ENCODE results near the gene GBP2.

DNA sequence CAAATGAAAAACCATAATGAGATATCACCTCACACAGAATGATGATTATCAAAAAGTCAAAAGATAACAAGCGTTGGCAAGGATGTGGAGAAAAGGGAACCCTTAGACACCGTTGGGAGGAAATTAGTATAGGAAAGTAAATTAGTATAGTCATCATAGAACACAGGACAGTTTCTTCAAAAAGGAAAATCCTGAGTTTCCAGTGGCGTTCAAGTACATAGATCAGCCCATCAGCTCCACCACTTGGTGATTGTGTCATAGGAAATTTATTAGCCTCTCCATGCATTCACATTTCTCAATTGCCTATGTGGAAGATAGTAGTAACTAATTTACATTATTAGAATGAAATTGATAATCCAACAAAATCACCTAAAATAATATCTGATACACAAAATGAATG, 20.8 kb upstream of the GBP2 start:
- TF ChIP-seq POLR2A (IDR thresholded peaks at IDR 0.05; ENCODE audit: low read depth, low read length) (no peak), POLR2AphosphoS5 (IDR thresholded peaks at IDR 0.05; ENCODE audit: low read depth, low read length) (no peak), SPI1 (IDR thresholded peaks at IDR 0.05; ENCODE audit: low read depth, low read length) (no peak), POU2F2 (IDR thresholded peaks at IDR 0.05; ENCODE audit: low read depth, low read length) (no peak), TAF1 (IDR thresholded peaks at IDR 0.05; ENCODE audit: low read depth, low read length) (no peak), PAX5 (IDR thresholded peaks at IDR 0.05; ENCODE audit: insufficient read depth, low read length, severe bottlenecking) (no peak)

Measured in GM12891 (cell line).